OCI-LY1 (cell line): ENCODE results near the gene TNNT3.

Source experiments
- H2AFZ ChIP-seq: fragments of 200-600 bp; sonication (generic), shearing (Covaris generic); 2 replicates; pipeline ENCODE4 v1.6.0; 2014; ENCODE audit warnings: antibody characterized with exemption, mild to moderate bottlenecking, low read length
- H3F3A ChIP-seq: fragments of 200-600 bp; sonication (generic), shearing (Covaris generic); 2 replicates; pipeline ENCODE4 v1.6.0; 2014; ENCODE audit warnings: mild to moderate bottlenecking, antibody characterized with exemption, low read length, moderate library complexity; ENCODE audit not compliant: insufficient read depth
- H3K27ac ChIP-seq: fragments of 200-600 bp; sonication (generic); 2 replicates; pipeline ENCODE4 v1.5.1; 2014; ENCODE audit warnings: low read length, mixed run types, mild to moderate bottlenecking, low read depth; ENCODE audit not compliant: poor library complexity, severe bottlenecking
- H3K27me3 ChIP-seq: fragments of 200-600 bp; sonication (generic); 2 replicates; pipeline ENCODE4 v1.6.0; 2014; ENCODE audit warnings: antibody characterized with exemption, mild to moderate bottlenecking, low read length, moderate library complexity; ENCODE audit not compliant: insufficient read depth
- H3K36me3 ChIP-seq: fragments of 200-600 bp; sonication (generic); 2 replicates; pipeline ENCODE4 v1.6.1; 2014; ENCODE audit warnings: mild to moderate bottlenecking, antibody characterized with exemption, low read length, moderate library complexity, mixed read lengths; ENCODE audit not compliant: insufficient read depth
- H3K4me1 ChIP-seq: fragments of 200-600 bp; sonication (generic); 2 replicates; pipeline ENCODE4 v1.5.1; 2014; ENCODE audit warnings: mild to moderate bottlenecking, low read length, moderate library complexity; ENCODE audit not compliant: insufficient read depth, severe bottlenecking
- H3K4me2 ChIP-seq: fragments of 200-600 bp; sonication (generic), shearing (Covaris generic); 2 replicates; pipeline ENCODE4 v1.6.1; 2014; ENCODE audit warnings: low read length
- H3K4me3 ChIP-seq: fragments of 200-600 bp; sonication (generic); 2 replicates; pipeline ENCODE4 v1.5.1; 2014; ENCODE audit warnings: low read length, low read depth, mild to moderate bottlenecking, mixed read lengths; ENCODE audit not compliant: poor library complexity, severe bottlenecking
- H3K79me2 ChIP-seq: fragments of 200-600 bp; shearing (Covaris generic); 2 replicates; pipeline ENCODE4 v1.6.1; 2016; ENCODE audit warnings: mixed run types, low read length, mixed read lengths; ENCODE audit not compliant: insufficient read depth
- H3K9ac ChIP-seq: fragments of 200-600 bp; sonication (generic), shearing (Covaris generic); 2 replicates; pipeline ENCODE4 v1.6.1; 2014; ENCODE audit warnings: mild to moderate bottlenecking, low read length, mixed read lengths
- H3K9me2 ChIP-seq: fragments of 200-600 bp; sonication (generic), shearing (Covaris generic); 2 replicates; pipeline ENCODE4 v1.6.1; 2014; ENCODE audit warnings: low read depth, mild to moderate bottlenecking, low read length, mixed read lengths
- H3K9me3 ChIP-seq: fragments of 200-600 bp; shearing (Covaris generic); 2 replicates; pipeline ENCODE4 v1.6.1; 2014; ENCODE audit warnings: low read length, mixed read lengths
- H4K20me1 ChIP-seq: fragments of 200-600 bp; sonication (generic), shearing (Covaris generic); 2 replicates; pipeline ENCODE4 v1.6.0; 2016; ENCODE audit warnings: mild to moderate bottlenecking, low read length; ENCODE audit not compliant: insufficient read depth
- EZH2 ChIP-seq: fragments of 200-600 bp; sonication (generic), shearing (Covaris generic); IDR thresholded peaks from 2 replicates; pipeline ENCODE4 v1.8.0; 2017; ENCODE audit warnings: borderline replicate concordance, mixed run types, mild to moderate bottlenecking, antibody characterized with exemption, low read length, moderate library complexity, mixed read lengths
- TF ChIP-seq, protein P1 (sequence below): fragments of 200-600 bp; sonication (generic), shearing (Covaris generic); IDR thresholded peaks from 2 replicates; pipeline ENCODE4 v1.5.1; 2017; ENCODE audit warnings: mild to moderate bottlenecking, antibody characterized with exemption, low read length, moderate library complexity, mixed read lengths

The TNNT3 gene

DNA sequence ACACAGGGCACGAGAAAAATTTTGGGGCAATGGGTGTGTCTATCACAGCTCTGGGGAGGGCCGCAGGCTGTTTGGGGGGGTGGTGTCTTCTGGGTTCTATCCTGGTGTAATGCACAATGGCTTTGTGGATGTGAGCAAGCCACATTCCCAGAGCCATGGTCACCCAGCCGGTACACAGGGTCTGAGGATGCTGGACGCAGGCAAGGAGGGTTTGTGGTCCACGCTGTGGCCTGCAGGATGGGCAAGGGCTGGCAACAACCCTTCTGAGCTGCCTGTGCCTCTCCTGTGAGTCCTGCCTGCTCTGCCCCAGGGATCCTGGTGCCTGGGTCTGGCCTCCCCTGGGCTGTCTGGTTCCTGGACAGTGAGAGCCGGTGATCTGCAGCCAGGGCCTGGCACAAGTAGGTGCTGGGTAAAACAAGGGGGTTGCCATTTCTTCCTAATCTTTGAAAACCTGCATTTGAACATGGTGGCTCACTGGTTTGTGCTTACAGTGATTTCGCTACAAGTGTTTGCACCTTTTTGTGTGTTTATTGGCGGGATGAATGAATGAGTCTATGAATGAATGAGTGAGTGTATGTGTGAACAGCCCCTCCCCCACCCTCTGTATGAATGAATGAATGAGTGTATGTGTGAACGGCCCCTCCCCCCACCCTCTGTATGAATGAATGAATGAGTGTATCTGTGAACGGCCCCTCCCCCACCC is 23.2 kb downstream of the TNNT3 start:
- TF ChIP-seq, protein P1, sequence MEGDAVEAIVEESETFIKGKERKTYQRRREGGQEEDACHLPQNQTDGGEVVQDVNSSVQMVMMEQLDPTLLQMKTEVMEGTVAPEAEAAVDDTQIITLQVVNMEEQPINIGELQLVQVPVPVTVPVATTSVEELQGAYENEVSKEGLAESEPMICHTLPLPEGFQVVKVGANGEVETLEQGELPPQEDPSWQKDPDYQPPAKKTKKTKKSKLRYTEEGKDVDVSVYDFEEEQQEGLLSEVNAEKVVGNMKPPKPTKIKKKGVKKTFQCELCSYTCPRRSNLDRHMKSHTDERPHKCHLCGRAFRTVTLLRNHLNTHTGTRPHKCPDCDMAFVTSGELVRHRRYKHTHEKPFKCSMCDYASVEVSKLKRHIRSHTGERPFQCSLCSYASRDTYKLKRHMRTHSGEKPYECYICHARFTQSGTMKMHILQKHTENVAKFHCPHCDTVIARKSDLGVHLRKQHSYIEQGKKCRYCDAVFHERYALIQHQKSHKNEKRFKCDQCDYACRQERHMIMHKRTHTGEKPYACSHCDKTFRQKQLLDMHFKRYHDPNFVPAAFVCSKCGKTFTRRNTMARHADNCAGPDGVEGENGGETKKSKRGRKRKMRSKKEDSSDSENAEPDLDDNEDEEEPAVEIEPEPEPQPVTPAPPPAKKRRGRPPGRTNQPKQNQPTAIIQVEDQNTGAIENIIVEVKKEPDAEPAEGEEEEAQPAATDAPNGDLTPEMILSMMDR = no peak
- TF ChIP-seq EZH2 = no peak
- H3K9ac ChIP-seq = no peak overlapping the region
- H3K79me2 ChIP-seq = no peaks in the 10 kb centered on the region
- H4K20me1 ChIP-seq = no peaks in the 10 kb centered on the region
- no peaks in the 10 kb centered on the region for H3K9me2 ChIP-seq
- H3K4me1 ChIP-seq = no peaks in the 10 kb centered on the region
- no peak overlapping the region for H3K4me3 ChIP-seq
- H3K4me2 ChIP-seq = no peak overlapping the region
- H3K9me3 ChIP-seq = no peaks in the 10 kb centered on the region
- no peaks in the 10 kb centered on the region for H3K27me3 ChIP-seq
- H3F3A ChIP-seq = no peaks in the 10 kb centered on the region
- no peak overlapping the region for H3K27ac ChIP-seq
- no peak overlapping the region for H2AFZ ChIP-seq
- H3K36me3 ChIP-seq = no peaks in the 10 kb centered on the region

DNA sequence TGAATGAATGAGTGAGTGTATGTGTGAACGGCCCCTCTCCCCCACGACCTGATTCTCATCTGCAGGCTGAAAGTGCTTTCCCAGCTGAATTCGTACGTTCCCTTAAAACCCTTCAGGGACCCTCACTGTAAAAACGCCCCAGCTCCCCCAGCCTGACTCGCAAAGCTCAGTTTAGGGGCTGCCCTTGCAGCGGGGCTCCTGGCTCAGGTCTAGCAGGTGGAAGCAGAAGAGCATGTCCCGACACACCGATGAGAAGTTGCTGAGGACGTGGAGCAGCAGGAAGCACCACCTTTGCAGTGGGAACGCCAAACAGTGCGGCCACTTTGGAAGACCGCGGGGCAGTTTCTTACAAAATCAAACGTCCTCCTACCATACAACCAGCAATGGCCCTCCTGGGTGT is 24.1 kb downstream of the TNNT3 start:
- no peak for TF ChIP-seq EZH2
- TF ChIP-seq, protein P1 = no peak
- no peaks in the 10 kb centered on the region for H3K4me1 ChIP-seq
- H2AFZ ChIP-seq = no peak overlapping the region
- no peak overlapping the region for H3K4me2 ChIP-seq
- no peaks in the 10 kb centered on the region for H3K9me2 ChIP-seq
- H4K20me1 ChIP-seq = no peaks in the 10 kb centered on the region
- H3K27ac ChIP-seq = no peak overlapping the region
- no peaks in the 10 kb centered on the region for H3F3A ChIP-seq
- H3K27me3 ChIP-seq = no peaks in the 10 kb centered on the region
- no peaks in the 10 kb centered on the region for H3K36me3 ChIP-seq
- no peaks in the 10 kb centered on the region for H3K9me3 ChIP-seq
- H3K4me3 ChIP-seq = no peak overlapping the region
- H3K9ac ChIP-seq = no peak overlapping the region
- H3K79me2 ChIP-seq = no peaks in the 10 kb centered on the region

DNA sequence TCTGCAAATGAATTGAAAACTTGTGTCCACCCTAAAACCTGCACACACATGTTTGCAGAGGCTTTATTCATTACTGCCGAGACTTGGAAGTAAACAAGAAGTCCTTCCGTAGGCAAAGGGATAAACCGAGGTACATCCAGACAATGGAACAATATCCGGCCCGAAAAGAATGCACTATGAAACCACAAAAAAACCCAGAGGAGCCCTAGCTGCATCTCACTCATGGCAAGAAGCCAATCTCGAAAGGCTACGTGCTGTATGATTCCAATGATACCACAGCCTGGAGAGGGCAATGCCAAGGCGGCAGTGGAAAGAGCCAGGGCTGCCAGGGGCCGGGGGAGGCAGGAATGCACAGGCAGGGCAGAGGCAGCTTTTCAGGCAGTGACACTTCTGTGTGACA is 24.5 kb downstream of the TNNT3 start:
- Histone ChIP-seq H3K36me3 (no peaks in the 10 kb centered on the region), H3K79me2 (no peaks in the 10 kb centered on the region), H3K4me3 (no peak overlapping the region), H3K9me2 (no peaks in the 10 kb centered on the region), H4K20me1 (no peaks in the 10 kb centered on the region), H3K9ac (no peak overlapping the region), H3K27ac (no peak overlapping the region), H3K9me3 (no peaks in the 10 kb centered on the region), H3F3A (no peaks in the 10 kb centered on the region), H2AFZ (no peak overlapping the region), H3K27me3 (no peaks in the 10 kb centered on the region), H3K4me1 (no peaks in the 10 kb centered on the region), H3K4me2 (no peak overlapping the region)
- no peak for TF ChIP-seq EZH2
- TF ChIP-seq, protein P1 = no peak
